GM19455 (cell line): ENCODE results near the gene NPM3.

Experiments used
- ATAC-seq: cut with Tn5 transposase; IDR thresholded peaks from one replicate; pipeline ENCODE4 v1.9.1; 2021; ENCODE audit not compliant: unreplicated experiment

Gene NPM3

DNA sequence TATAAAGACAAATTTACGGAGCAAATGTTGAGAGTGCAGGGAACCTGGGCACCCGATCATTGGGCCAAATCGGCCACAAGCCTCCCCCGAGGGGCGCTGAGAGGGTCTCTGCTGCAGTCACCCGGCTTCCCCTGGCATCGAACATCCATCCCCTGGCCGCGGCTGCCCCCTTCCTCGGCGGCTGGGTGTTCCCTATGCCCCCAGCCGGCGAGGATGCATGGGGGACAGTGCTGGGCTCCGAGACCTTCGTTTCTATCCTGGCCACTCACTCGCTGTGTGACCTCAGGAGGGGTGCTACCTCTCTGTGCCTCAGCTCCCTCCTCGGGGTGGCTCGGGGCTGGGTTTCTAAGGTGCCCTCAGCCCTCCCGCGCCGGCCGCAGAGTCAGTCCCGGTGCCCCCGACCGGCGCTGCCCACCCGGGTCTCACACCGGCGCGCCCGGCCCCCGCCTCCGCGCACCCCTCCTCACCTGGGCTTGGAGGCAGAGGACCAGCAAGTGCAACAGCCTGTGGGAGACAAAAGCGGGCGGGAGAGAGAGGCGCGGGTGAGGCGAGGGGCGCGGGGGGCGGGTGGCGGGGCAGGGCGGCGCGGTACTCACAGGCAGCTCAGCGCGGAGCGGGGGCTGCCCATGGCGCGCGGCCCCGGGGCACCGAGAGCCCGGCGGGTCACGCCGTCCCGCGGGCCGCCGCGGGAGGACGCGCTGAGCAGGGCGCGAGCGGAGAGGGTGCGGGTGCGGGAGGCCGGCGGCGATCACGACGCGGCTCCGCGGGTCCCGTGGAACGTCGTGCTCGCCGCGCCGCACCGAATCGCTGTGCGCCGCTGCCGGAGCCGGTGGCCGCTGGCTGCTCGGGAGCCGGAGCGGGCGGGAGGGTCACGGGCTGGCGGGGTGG is 7.7 kb downstream of the NPM3 start, which contains the start of gene FGF8:
FGF8 (minus strand) TSS at position 842 of the 888 bp plus-strand sequence; CDS start at position 628, 214 bp downstream.
- no peak for ATAC-seq

DNA sequence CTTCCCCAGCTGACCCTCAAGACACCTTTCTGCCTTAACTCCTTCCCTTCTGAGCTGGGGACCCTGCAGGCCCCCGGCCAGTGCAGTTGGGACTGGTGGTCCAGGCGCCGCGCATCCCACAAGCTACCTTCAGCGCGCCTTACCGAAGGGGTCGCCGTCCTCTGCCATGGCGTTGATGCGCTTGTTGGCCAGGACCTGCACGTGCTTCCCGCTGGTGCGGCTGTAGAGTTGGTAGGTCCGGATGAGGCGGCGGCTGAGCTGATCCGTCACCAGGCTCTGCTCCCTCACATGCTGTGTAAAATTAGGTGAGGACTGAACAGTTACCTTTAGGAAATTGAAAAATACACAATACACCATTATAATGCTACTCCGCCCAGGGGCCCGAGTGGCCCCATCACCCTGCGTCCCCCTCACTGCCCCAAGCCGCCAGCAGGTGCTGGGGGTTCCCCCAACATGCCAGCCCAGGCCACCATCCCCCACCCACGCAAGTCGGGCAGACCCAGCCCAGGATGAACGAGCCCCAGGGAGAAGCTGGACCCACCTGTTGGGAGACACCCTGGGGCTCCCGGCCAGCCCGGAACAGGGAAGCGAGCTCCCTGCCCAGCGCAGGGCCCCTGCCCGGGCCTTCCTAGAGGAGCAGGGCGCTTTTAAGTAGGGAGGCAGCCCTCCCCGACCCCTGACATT is 8.5 kb downstream of the NPM3 start:
- no peak for ATAC-seq

DNA sequence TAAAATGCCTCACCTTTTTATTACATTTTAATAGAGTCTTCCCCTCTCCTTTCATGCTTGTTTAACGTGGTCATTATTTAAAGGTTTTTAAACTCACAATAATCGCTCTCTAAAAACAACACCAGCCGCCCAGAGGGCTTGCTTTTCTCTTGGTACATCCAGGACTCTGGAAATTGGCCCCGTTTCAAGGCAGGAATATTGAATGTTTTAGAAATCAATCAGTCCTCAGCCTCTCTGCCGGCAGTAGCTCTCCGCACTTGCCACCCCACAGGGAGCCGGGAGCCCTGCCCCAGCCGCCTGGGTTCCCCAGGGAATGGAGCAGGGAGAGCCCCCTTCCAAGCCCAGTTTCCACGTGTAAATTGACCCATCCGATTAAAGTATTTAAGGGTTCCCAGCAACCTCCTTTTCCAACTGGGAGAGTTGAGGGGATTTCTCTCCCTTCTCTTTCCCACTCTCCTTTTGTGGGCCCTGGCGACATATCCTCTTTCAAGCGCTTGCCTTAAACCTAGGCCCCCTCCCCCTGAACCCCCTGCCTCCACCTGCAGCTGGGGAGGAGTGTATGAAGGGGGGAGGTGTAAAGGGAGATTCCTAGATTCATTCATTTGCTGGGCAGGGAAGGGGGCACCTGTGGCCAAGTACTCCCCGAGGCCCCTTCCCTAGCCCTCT is 9.2 kb downstream of the NPM3 start:
- no peak for ATAC-seq

DNA sequence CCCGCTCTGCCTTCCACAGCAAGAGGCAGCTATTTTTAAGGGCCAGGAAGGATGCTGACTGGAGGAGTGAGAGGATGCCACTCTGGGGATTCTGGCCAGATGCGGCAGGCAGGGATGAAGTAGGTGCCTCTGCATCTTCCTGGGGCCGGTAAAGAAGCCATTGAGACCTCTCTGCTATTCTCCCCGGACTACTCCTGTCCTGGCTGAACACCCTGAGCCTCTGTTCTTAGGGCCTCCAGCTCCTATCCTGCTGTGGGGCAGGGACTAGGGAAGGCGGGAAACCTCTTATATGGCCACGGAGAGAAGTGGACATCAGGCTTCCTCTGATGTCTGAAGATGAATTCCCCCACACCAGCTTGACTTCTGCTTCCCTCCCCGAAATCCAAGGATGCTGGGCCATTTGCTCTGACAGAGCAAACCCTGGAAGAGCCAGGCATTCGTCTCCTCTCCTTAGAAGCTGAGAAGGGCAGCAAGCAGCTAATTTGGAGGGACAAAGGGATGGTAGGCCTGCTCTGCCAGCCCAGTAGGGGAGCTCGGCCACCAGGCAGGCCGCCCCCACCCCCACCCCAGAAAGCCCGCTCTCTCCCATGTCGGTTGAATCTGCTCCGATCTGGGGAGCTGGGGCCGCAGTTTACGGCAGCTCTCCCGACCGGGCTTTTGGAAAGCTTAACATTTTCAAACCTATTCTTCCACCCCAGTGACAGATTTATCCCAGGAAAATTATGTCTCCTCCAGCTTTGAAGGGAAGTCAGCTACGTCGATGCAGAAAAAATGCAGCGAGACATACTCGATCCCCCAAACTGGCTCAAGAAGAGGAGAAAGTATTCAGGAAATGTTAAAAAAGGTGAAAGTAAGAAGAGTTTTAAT is 10.1 kb downstream of the NPM3 start:
- no peak for ATAC-seq

DNA sequence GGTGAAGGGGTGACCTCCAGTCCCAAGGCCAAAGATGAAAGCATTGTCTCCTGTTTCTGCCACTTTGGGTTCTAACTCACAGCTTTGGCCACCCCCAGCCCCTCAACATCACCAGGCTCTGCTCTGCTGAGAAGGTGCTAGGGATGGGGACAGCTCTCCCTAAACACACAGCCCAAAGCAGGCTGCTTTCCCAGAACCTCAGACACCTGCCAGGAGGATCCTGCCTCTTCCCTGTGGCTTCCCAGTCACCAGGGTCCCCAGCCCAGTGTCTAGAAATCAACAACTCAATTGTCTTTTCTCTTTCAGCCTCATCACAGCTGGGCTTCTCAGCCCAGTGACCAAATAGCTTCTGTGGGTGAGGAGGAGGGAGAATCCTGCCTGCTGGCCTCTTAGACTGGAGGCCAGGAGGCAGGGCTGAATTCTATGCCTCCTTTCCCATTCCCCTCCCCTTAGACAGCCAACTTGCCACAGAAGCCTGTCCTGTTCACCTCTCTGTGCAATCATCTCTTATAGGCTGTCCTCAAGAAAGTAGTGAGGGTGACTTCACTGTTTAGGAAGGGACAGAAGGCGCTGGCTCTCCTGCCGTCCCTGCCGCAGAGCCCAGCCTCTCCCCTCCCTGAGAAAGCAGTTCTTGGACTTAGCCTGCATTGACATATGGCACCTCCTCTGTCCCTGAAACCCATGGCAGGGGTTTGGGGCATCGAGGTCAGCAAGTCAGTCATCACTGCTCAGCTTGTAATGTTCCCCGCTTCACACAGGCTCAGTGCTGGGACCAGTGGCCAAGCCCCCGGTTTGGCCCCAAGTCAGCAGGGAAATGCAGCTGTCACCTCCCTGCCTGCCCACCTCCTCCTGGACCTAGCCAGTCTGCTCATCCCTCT is 11.0 kb downstream of the NPM3 start:
- ATAC-seq = no peak

DNA sequence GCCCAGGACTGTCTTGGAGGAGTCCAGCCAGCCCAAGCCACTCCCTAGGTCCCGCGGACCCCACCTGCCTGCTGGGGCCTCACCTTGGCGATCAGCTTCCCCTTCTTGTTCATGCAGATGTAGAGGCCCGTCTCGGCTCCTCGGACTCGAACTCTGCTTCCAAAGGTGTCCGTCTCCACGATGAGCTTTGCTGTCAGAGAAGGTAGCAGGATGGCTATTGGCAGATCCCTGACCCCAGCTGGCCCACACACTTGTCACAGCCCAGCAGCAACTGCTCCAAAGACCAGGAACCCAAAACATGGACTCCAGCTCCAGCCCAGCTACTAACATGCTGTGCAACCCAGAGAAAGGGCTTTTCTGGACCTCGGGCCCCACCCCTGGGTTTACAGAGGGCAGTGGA is 11.9 kb downstream of the NPM3 start:
- no peak for ATAC-seq

DNA sequence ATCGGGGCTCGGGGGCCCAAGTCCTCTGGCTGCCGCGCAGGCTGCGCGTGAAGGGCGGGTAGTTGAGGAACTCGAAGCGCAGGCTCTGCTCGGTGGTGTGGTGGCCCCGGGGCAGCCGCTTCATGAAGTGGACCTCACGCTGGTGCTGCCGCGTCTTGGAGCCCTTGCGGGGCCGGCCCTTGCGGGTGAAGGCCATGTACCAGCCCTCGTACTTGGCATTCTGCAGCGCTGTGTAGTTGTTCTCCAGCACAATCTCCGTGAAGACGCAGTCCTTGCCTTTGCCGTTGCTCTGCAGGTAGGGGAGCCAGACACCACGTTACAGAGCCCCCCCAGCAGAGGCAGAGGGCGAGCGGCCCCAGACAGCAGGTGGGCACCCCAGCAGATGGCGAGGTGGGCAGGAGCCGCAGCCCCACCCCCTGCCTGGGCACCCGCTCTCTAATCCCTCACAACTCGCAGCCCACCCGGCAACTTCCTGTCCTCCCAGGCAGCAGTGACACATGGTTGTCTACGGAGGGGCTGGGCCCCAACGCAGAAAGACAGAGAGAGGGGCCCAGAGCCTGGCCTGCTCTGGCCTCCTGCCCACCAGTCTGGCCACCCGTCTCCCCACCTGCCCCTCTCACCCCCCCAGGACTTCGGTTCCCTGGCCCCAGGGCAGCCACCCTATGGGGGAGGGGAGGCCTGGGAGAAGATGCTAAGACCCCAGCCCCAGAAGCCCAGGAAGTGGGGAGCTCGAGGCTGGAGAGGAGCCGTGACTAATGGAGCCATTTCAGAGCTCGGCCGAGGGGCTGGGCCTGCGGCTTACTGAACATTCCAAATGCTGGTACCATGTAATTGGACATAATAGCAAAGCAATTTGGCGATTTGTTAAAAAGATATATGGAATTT is 12.7 kb downstream of the NPM3 start:
- ATAC-seq = no peak

DNA sequence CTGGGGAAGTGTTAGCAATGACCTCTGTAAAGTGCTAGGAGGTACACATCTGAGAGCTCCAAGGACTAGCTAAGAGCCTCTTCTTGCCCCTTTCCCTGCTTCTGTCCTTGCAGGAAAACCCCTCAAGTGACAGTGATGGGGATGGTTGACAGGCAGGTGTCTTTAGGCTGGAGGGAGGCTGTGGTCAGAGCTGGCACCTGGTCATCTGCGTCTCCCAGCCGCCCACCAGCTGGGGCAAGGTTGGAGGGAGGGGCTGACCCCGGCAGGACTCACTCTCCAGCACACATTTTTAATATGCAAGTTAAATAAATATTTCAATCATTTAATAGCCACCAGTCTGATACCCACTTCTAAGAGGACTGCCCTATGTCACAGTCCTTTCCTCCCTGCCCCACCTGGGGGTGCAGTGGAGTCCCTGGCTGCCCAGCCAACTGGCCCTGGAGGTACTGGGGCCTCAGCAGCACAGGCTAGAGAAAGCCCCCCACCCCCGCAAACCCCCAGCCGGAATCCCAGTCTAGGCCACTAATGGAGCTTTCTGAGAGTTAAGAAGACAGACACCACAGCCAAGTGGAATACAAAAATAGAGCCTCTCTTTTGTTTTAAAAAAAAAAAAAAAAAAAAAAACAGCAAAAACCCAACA is 13.6 kb downstream of the NPM3 start:
- no peak for ATAC-seq

DNA sequence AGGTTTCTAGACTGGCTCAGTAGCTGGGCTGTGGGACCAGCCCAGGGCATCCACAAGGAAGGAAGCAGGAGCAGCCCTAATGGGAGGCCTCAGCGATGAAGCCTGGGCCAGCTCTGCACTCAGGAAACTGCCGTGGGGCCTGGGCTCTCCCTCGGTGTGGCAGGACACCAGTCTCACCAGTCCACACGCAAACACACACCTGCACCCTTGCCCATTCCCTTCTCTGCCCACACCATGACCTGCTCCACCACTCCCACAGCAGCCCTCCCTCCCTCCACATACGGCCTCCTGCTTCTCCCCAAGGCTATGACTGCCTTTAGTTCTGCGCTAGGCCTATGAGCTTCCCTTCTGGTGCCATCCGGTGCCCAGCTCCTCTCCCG is 14.5 kb downstream of the NPM3 start:
- ATAC-seq = no peak

DNA sequence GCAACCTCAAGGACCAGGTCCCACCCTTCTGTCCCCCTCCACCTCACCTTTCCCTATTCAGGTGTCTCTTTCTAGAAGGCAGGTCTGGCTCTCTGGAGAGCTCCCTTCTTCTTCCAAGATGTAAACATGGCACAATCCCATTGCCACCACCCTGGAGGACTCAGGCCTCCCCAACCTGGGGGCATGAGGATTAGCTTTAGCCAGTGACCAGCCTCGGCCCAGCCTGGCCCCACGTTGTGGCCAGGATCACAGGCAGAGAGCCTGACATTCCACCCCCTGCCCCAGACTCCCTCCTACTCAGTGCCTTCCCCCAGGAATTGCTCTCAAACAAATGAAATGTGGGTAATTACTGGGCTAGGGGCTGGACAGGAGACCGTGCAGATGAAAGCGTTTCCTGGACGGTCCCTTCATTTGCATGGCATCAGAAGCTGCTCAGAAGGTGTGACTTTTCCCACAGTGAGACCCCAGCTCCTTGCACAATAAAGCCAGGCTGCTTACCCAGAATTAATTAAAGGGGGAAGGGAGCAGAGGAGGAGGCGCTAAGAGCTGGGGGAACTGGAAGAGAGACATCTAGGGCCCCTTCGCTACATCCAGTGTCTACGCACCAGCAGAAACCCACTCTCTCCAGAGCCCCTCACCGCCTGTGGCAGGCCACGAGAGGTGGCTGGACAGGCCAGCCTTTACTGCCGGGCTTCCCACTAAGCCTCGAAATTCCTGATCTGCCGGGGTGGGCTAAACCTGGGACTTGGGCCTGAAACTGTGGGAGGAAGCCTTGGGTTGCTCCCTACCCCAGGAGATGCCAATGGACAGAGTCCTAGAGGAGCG is 15.1 kb downstream of the NPM3 start:
- ATAC-seq = no peak

DNA sequence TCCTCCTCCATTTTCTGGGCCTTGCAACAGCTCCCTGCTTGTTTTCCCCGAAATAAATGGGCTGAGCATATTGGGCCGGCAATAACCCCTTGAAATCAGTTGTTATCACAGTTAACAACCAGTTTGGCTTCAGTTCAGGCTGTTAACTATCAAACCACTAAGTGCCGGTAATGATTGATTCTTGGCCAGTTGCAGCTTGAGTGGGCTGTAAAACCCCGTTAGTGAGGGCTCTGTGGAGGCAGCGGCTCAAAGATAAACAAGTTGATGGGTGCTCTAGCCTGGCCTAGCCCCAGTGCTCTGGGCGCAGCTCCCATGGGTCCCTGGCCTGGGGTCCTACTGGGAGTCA is 15.7 kb downstream of the NPM3 start:
- no peak for ATAC-seq

DNA sequence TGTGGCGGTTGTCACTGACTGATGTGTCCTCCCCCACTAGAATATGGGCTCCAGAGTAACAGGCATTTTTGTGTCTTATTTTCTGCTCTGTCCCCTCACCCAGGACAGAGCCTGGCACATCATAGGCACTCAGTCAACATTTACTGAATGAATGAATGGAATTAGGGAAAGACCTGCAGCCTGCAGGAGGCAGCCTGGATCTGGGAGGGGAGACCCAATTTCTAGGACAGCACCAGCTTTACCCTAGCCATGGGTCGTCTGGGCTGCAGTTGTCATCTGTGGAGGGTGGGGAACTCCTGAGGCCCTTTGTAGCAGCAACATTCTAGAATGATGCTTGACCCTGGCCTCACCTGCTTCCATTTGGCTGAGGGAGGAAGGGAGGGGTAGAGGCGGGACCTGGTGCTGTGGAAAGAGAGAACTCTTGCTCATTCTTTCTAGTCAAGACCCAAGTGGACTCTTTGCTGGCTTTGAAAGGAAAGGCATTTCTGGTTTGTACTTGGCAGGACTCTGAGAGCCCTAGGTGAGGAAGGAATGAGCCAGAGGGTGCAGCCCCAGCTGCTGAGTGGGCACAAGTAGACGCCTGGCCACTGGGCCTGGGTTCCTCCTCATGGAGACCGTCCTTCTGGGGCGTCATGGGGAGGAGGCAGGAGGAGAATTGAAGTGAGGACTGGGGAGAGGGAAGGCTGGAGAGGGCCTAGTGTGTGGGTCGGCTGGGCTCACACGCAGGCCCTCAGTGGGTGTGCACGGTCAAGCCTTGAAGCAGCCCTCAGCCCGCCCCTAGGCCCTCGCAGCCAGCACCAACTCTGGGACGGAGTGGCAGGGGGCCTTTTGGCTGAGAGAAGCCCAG is 16.3 kb downstream of the NPM3 start:
- ATAC-seq = no peak

DNA sequence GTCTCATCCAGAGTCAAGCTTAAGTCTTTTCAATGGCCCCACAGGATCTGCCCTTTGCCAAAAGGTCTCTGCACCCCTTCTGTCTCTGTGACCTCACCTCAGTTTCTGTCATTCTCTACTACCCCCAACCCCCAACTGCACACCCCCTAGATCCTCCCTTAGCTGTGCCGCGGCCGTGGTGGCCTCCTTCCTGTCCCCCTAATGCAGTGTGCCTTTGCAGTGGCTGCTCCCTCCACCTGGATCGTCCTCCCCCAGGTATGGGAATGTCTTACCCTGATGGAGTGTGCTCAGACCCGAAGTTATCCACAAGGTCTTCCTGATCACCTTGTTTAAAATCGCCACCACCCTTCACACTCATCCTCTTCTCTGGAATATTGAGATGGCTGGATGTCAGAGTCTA is 16.9 kb downstream of the NPM3 start:
- ATAC-seq = no peak

DNA sequence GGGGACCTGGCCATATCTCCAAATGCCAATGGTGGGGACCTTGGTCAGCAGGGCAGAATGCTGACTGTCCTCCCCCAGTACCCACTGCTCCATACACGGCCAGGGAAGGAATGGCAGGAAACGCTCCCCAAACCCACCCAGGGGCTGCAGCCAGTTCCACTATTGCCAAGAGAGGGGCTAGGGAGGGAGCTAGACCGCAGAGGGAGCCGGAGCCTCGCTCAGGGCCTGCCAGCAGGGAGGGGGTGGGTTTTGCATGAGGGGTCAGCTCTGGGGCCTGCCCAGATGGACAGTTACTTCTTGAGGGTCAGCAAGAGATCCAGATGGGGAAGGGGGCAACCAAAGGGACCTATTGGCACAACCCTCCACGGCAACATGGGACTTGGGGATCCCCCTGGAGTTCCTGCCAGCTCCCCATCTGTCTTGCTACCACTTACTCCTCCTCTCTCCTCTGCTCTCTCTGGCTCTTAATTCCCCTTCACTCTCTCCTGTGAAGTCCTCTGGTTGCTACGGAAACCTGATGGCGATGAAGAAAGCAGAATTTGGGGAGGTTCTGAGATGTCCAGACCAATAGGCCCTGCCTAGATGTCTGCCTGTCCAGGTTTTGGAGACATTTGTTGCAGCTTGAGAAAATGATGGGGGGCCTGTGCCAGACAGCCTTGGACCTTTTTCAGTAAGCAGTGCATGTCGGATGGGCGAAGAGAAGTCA is 20.0 kb downstream of the NPM3 start:
- ATAC-seq = no peak

DNA sequence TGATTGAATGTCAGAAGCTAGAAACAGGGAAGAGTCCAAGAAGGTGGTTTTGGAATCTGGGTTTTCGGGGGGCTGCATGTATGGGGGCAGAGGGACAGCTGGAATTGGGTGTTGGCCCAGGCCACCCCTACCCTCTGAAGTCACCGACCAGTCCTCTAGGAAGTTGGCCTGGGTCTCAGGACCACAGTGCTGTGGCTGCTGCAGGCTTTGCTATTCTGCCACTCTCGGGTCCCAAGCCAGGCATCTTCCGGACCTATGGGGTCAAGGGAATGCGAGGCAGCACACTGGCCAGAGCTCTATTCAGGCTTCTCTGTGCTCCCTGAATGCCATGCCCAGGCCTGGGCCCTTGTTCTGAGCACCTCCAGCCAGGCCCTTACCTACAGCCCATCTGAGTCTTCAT is 20.5 kb downstream of the NPM3 start:
- no peak for ATAC-seq

DNA sequence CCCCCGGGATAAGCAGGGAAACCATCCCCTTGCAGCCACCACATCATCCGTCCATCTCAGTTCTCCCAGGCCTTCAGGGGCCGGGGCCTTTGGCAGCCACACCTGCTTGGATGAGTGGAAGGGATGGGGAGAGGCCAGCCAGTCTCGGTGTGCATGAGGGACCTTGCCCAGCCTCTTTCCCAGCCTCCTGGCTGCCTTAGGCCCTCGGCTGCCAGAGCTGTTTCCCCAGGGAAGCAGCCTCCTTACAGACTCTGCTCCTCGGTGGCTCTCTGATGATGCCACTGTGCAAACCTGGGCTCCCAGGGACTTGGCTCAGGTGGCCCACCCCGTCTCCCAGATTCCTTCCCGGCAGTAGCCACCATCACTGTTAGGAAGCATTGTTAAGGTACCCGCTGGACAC is 22.0 kb downstream of the NPM3 start:
- ATAC-seq = no peak
